ENCODE measurements around the gene SEMA5A. TPM values are rescaled to one million over a fixed set of nuclear protein-coding genes. Genes with fewer than 3 reads are reported as not detected.

The SEMA5A gene
- total RNA-seq, 1 donor from 2014 or later = 29.3 TPM

DNA sequence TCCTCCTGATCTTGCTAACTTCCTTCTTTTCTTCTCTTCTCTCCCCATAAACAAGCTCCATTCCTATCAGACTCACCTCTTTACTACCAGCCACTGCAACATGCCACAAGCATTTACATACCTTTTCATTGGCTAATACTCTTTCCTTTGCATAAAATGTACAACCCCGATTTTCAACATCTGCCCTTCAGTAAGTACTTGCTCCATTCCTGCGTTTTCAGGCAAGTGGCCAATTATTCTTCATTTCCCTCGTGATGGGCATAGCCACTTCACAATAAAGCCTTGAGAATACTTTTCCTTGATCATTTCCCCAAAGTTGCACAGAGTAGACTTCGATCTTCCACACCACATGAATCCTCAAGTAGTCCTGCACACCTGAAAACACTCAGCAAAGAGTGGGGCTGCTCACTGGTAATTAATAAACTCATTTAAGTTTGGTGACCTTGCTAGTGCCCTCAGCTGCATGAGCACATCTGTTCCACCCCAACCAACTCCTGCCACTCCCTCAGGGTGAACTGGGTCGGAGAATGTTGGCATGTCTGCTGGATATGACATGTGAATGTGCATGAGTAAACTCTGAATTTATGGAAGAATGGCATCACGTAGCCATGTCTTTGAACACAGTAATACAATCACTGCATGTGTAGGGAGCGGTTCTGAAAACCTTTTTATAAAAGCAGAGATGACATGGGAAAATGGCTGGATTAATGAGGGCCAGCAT lies 535.8 kb downstream of the SEMA5A start:
- DNase-seq (ENCODE audit: low spot score) = no peak

DNA sequence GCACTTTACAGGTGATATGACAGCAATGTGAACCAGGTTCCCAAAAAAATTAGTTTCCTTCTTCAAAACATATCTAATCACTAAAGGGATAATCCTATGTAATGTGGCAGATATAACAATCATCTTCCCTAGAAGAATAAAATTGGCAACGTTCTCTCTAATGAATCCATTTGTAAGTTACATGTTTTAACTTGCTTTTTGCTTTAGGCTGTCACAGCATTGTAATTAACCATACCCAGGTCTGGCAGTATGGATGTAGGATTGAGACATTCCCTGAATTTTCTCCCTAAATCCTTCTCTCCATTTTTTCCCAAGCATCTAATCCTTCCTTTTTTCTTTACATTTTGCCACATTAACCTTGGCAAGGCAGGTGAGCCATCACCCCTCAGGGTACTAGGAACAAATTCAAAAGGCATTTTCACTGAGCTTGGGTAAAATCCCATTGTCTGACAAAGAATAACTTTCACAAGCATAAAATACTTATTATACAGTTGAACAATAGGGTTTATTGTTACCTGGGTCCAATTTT lies 548.3 kb downstream of the SEMA5A start:
- DNase-seq (ENCODE audit: low spot score) = no peak

DNA sequence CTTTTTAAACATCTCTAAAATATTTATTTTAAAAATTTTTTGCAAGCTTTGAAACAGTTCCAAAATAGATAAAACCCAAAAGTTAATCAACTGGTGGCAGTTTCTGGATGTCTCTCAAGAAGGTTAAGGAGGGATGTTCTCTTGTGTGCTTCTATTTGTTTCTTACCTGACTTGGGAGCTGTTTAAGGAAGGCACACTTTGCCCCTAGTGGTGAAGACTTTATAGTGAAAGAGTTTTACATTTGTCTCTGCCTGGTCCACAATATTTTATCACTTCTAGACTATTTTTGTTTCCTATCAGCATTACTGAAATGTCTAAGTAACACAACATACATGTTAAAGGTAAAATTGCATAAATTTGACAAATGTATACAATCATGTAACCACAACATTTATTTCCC lies 552.8 kb downstream of the SEMA5A start:
- no peak for DNase-seq (ENCODE audit: low spot score)

Other genes with a start within 250 kb of the SEMA5A start
- gene TAS2R1, start 84.3 kb upstream of the SEMA5A start, total RNA-seq = not detected

Data from mucosa of gallbladder (tissue), 1 donor.